Ovary (tissue), 3 donors: ENCODE data around the gene VAMP5.

Source experiments
- EP300 ChIP-seq: sonication (generic); formaldehyde crosslinking; IDR thresholded peaks from one replicate; pipeline ENCODE4 v1.6.1; 2017; ENCODE audit warnings: antibody characterized with exemption
- POLR2A ChIP-seq: fragments of 450-650 bp; IDR thresholded peaks from one replicate; pipeline ENCODE4 v1.6.1; 2017; ENCODE audit warnings: antibody characterized with exemption, mild to moderate bottlenecking, moderate library complexity
- TF ChIP-seq, protein P1 (sequence below), 3 donors: fragments of 450-650 bp in 2 of 3; fragments of 200-600 bp in 1 of 3; IDR thresholded peaks; one replicate each; pipeline versions ENCODE4 v1.5.1 to v1.8.0; 2016 to 2022; ENCODE audit warnings: antibody characterized with exemption in 3 of 3, mild to moderate bottlenecking in 1 of 3
- donor health status: DM: no; HTN: no; CAD: no.

GRCh38 chr2:85642725-85643124 lies 58.5 kb downstream of the VAMP5 start:
- no peak for TF ChIP-seq POLR2A
- TF ChIP-seq, protein P1, sequence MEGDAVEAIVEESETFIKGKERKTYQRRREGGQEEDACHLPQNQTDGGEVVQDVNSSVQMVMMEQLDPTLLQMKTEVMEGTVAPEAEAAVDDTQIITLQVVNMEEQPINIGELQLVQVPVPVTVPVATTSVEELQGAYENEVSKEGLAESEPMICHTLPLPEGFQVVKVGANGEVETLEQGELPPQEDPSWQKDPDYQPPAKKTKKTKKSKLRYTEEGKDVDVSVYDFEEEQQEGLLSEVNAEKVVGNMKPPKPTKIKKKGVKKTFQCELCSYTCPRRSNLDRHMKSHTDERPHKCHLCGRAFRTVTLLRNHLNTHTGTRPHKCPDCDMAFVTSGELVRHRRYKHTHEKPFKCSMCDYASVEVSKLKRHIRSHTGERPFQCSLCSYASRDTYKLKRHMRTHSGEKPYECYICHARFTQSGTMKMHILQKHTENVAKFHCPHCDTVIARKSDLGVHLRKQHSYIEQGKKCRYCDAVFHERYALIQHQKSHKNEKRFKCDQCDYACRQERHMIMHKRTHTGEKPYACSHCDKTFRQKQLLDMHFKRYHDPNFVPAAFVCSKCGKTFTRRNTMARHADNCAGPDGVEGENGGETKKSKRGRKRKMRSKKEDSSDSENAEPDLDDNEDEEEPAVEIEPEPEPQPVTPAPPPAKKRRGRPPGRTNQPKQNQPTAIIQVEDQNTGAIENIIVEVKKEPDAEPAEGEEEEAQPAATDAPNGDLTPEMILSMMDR (IDR thresholded peaks at IDR 0.05): no peak
- TF ChIP-seq EP300: no peak
